DLD1 (cell line): Measurements from ENCODE around the gene RNF40.

Experiments used
- in situ Hi-C: cut with HindIII; loops from 2 replicates; pipeline ENCODE4 v1.10.0; 2017; ENCODE audit warnings: low sequenced_read_pairs

RNF40 gene

GRCh38 chr16:30740364-30741251, 21.5 kb upstream of the RNF40 start:
- in situ Hi-C loops: no loop called here

GRCh38 chr16:30741461-30741914, 20.6 kb upstream of the RNF40 start:
- in situ Hi-C loops: no loop called here

DNA sequence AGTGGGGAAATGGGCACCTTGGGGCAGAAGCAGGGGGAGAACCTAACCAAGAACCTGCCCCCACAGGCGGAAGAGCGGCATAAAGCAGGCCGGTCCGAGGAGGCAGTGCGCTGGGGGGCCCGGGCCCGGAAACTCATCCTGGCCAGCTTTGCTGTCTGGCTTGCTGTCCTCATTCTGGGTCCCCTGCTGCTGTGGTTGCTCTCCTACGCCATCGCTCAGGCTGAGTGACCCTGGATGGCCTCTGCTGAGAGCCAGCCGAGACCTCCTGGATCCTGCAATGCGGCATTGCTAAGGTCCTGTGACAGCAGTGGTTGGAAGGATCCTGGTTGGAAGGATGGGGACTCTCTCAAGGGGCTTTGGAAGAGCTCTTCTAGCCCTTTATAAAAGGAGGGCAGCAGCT, 18.4 kb upstream of the RNF40 start:
- in situ Hi-C loops: no loop called here

- in situ Hi-C loops: no loop called here
These were observed 17.9 kb upstream of the RNF40 start for GRCh38 chr16:30744183-30744582.

DNA sequence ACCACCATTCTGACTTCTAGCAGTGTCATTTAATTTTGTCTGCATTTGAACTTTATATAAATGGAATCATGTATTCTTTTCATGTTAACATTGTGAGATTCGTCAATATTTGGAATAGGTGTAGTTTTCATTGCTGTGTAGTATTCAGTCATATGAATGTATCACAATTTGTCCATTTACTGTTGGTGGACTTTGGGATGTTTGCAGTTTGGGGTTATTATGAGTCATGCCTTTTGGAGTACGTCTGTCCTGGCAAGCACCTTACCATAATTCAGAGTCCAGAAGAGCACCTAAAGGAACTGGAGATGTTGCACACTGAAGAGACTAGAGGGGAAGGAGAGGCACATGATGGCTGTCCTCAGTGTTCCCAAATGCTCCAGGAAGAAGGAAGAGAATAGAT, 17.0 kb upstream of the RNF40 start:
- in situ Hi-C loops: no loop called here

GRCh38 chr16:30746638-30747175, 15.4 kb upstream of the RNF40 start:
- in situ Hi-C loops: no loop called here

- in situ Hi-C loops: no loop called here
These were observed 14.8 kb upstream of the RNF40 start for GRCh38 chr16:30747331-30747730.

GRCh38 chr16:30747799-30748633, 14.1 kb upstream of the RNF40 start, which contains the start of gene PHKG2:
TSS of gene PHKG2 (plus strand) at chr16:30748425. CDS start at chr16:30748821, 396 bp downstream.
- in situ Hi-C loops: no loop called here

DNA sequence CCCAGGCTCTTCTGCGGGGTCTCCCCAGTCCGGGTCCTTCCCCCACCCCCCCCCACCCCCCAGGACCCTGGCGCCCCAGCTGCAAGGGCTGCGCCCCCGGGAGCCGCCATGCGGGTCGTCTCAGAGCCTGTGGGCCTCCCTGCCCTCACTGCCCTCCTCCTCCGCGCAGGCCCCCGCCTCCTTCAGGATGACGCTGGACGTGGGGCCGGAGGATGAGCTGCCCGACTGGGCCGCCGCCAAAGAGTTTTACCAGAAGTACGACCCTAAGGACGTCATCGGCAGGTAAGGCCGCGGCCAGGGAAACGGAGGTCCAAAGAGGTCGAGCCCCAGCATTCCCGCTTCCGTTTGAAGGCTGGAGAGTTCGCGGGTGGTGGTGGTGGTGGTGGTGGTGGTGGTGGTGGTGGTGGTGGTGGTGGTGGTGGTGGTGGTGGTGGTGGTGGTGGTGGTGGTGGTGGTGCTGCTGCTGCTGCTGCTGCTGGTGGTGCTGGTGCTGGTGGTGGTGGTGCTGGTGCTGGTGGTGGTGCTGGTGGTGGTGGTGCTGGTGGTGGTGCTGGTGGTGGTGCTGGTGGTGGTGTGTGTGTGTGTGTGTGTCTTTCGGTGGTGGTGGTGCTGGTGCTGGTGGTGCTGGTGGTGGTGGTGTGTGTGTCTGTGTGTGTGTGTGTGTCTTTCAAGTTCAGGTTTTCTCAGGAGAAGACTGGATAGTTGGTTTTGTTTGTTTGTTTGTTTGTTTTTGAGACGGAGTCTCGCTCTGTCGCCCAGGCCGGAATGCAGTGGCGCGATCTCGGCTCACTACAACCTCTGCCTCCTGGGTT, 13.3 kb upstream of the RNF40 start:
- in situ Hi-C loops: no loop called here

DNA sequence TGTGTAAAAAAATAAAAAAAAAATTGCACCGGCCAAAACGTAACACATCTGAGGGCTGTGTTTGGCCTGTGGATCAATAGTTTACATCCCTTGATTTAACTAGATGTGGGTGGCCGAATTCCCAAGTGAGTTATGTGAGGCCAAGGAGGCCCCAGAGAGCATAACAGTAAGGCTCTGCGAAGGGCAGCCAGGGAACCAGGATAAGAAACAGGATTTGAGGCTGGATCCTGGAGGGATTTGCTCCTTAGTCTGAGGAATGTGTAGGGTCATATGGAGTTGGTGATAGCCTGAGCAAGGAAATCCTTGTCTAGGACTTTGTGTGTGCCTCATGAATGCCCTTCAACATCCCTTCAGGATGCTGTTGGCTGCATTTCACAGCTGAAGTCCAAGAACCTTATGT, 11.9 kb upstream of the RNF40 start:
- in situ Hi-C loops: no loop called here

DNA sequence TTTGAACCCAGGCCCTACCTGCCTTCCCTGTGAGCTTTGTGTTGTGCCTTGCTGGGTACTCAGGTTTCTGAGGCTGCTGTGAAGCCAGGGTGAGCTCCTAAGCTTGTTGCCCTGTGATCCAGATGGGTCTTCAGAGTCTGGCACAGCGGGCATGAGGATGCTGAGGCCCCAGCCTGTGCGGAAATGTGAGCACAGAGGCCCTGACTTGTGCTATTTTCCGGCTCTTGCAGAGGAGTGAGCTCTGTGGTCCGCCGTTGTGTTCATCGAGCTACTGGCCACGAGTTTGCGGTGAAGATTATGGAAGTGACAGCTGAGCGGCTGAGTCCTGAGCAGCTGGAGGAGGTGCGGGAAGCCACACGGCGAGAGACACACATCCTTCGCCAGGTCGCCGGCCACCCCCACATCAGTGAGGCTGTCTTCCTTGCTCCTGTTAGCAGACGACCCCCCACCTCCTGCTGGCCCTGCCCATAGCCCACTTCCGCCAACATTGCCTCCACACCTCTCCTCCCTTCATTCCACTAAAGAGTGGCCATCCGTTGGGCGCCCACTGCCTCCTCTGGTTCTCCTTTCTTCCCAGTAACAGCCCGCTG, 11.2 kb upstream of the RNF40 start:
- in situ Hi-C loops: no loop called here

- in situ Hi-C loops: no loop called here
These were observed 8.5 kb upstream of the RNF40 start for GRCh38 chr16:30753596-30753995.

GRCh38 chr16:30755955-30756780, 6.0 kb upstream of the RNF40 start:
- in situ Hi-C loops: no loop called here

DNA sequence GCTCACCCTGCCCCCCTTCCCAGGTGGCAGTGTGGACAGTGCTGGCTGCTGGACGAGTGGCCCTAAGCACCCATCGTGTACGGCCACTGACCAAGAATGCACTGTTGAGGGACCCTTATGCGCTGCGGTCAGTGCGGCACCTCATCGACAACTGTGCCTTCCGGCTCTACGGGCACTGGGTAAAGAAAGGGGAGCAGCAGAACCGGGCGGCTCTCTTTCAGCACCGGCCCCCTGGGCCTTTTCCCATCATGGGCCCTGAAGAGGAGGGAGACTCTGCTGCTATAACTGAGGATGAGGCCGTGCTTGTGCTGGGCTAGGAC, 5.4 kb upstream of the RNF40 start:
- in situ Hi-C loops: no loop called here

DNA sequence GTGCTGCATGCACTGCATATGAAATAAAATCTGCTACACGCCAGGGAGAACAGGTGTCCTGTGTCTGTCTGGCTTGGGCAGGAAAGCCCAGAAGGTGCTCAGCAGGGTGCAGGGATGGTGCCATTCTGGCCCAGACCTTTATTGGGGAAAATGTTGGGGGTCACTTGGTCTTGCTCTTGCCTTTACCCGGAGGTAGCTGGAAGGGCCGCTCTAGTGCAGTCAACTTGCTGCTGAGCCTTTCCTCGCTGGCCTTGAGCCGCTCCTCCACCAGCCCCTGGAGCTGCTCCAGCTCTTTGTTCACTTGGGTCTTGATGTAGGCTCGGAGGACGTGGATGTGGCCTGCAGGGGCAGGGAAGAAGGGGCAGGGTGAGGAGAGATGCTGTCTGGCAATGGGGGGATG, 4.8 kb upstream of the RNF40 start:
- in situ Hi-C loops: no loop called here

DNA sequence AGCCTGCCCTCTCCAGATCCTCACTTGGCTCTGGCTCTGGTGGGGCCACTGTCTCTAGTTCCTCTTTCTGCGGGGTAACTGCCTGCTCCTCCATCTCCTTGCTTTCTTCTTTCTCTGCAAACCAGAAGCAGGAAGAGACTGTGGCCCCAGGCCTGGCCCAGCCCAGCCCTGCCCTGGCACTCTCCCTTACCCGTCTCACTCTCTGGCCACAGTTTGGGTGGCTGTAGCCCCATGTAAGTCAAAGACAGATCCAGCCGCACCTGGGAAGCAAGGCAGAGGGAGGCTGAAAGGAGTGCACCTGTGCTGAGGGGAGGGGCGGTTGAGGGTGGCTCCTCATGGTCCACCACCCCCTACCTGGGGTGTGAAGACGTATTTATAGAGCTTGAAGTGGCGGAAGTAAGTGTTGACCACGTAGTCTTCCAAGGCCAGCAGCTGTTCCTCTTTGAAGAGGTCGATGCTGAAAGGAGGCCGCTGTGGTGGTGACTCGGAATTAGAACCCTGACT, 3.1 kb upstream of the RNF40 start:
- in situ Hi-C loops: no loop called here

GRCh38 chr16:30760001-30760559, 2.0 kb upstream of the RNF40 start:
- in situ Hi-C loops: no loop called here

GRCh38 chr16:30760577-30761426, 1.3 kb upstream of the RNF40 start:
- in situ Hi-C loops: no loop called here
